Activated effector memory CD4-positive, alpha-beta T cell treated with anti-CD3 and anti-CD28 coated beads, Interleukin-2, amount 50 U/mL, for 16 hours (primary cell): ENCODE results near the gene LANCL3.
"Not testable (repeated sequence)": the region's sequence is repeated elsewhere in the genome, so short reads cannot be mapped to it uniquely, and the experiment has no call there.

Experiments
- DNase-seq: peaks from one replicate; pipeline ENCODE4 v3.0.0-alpha.2; 2020

Gene LANCL3

GRCh38 chrX:37571426-37572107 lies at the start of gene LANCL3:
Gene LANCL3, plus strand, starts transcription at chrX:37571661. Its CDS starts 210 bp downstream, at chrX:37571871.
- peak; percentile 61 for DNase-seq

DNA sequence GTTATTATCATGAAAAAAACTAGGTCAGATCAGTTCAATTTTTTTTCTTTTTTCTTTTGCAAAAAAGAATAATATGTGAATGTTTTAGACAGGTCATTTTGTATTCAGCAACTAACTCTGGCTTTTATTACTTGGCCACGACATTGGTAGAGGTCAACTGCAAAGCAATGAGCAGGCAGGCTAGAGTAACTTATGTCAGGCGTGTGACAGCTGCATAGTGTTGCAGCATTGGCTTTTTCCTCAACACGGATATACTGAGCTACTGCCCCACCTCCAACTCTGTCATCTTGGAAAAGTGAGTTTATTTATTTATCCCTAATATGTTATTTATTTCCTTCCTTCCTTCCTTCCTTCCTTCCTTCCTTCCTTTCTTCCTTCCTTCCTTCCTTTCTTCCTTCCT lies 47.8 kb upstream of the LANCL3 start:
- not testable (repeated sequence) for DNase-seq

DNA sequence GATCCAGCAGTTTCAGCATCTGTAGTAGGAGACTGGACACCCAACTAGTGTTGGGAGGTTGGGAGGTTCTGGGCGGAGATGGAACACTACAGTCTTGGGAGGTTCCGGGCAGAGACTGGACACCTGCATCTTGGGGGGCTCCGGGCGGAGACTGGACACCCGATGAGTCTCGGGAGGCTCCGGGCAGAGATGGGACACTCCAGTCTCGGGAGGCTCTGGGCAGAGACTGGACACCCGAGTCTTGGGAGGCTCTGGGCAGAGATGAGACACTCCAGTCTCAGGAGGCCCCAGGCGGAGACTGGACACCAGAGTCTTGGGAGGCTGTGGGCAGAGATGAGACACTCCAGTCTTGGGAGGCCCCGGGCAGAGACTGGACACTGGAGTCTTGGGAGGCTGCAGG lies 29.5 kb upstream of the LANCL3 start:
- DNase-seq: no peak

- DNase-seq: no peak
Observed at GRCh38 chrX:37542791-37543190, 28.7 kb upstream of the LANCL3 start.

DNA sequence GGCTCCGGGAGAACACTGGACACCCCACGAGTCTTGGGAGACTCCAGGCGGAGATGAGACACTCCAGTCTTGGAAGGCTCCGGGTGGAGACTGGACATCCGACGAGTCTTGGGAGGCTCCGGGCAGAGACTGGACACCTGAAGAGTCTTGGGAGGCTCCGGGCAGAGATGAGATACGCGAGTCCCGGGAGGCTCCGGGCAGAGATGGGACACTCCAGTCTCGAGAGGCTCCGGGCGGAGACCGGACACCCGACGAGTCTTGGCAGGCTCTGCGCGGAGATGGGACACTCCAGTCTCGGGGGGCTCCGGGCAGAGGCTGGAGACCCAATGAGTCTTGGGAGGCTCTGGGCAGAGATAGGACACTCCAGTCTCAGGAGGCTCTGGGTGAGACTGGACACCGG lies 28.1 kb upstream of the LANCL3 start:
- DNase-seq: no peak

DNA sequence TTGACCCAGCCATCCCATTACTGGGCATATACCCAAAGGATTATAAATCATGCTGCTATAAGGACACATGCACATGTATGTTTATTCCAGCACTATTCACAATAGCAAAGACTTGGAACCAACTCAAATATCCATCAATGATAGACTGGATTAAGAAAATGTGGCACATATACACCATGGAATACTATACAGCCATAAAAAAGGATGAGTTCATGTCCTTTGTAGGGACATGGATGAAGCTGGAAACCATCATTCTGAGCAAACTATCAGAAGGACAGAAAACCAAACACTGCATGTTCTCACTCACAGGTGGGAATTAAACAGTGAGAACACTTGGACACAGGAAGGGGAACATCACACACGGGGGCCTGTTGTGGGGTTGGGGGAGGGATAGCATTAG lies 26.9 kb upstream of the LANCL3 start:
- DNase-seq: not testable (repeated sequence)

- no peak for DNase-seq
Observed at GRCh38 chrX:37545066-37545465, 26.4 kb upstream of the LANCL3 start.

DNA sequence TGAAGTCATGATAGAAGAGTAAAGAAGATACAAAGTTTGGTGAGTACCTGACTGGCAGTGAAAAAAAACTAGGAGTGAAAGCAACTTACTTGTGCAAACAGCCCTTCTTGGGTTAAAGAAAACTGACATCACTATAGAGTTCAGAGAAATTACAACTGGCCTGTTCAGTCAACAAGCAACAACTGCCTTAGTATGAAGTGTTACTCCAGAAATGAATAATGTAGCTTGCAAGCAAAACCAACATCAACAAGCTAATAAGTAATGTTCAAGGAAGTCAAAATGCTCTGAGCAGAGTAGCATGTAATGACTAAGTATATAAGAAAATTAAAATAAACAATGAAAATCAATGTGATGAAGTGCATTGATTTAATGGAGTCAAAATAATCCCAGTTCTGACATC lies 21.8 kb upstream of the LANCL3 start:
- not testable (repeated sequence) for DNase-seq

DNA sequence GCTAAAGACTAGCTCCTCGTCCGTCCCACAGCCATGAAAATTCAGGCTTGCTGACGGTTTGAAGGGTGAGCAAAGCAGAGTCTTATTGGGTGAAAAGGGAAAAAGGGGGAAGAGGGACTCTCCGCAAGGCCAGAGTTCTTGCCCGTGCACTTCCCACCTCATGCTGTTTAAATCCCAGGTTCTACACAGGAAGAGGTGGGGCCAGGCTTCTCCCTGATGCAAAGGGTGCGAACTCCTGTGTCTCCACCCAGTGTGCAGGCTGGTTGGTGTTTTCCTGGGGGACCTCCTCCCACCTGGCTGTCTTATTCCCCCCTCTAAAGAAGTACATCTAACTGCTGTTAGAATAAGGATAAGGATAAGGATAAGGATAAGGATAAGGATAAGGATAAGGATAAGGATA lies 18.0 kb upstream of the LANCL3 start:
- DNase-seq: no peak

- DNase-seq: not testable (repeated sequence)
Observed at GRCh38 chrX:37565254-37565653, 6.2 kb upstream of the LANCL3 start.

DNA sequence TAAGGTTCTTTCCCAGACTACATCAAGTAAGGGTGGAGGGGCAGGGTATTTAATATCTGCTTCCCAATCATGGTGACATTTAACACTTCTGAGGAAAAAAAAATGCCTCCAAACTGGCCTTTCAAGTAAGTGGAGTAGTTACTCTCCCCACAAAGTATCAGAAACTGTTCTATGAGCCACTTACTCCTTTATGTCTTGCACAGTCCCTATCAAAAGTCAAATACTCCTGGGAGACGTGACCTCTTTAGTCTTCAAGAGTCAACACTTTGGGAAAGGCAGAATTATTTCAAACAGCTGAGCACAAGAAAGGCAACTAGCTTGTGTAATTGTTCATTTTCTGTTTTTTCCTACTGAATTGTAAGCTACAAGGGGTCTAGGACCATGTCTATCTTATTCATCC lies 1.1 kb upstream of the LANCL3 start:
- not testable (repeated sequence) for DNase-seq

GRCh38 chrX:37572108-37572587 lies 687 bp downstream of the LANCL3 start:
- DNase-seq: not testable (repeated sequence)

GRCh38 chrX:37573121-37573520 lies 1.7 kb downstream of the LANCL3 start:
- DNase-seq: not testable (repeated sequence)

DNA sequence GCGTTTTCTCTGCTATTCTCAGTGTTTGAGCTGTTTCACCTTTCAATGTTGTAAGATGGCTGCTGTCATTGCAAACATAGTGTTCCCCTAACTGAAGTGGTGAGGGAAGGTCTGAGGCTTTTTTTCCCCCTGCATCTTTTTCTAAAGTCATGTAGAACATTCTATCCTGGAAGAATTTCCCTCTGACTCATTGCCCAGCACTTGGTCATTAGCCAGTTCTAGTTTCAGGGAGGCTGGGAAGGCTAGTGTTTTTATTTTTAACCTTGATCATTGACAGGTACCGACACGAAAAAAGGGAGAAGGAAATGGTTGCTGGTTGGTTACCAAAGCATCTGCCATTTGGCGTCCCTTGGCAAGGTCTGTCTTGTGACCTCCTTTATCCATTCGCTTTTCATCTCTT lies 6.6 kb downstream of the LANCL3 start:
- DNase-seq: no peak

GRCh38 chrX:37580080-37580479 lies 8.6 kb downstream of the LANCL3 start:
- DNase-seq: no peak

DNA sequence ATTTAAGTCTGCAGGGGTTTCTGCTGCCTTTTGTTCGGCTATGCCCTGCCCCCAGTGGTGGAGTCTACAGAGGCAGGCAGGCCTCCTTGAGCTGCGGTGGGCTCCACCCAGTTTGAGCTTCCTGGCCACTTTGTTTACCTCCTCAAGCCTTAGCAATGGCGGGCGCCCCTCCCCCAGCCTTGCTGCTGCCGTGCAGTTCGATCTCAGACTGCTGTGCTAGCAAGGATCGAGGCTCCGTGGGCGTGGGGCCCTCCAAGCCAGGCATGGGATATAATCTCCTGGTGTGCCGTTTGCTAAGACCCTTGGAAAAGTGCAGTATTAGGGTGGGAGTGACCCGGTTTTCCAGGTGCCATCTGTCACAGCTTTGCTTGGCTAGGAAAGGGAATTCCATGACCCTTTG lies 15.9 kb downstream of the LANCL3 start:
- DNase-seq: not testable (repeated sequence)

DNA sequence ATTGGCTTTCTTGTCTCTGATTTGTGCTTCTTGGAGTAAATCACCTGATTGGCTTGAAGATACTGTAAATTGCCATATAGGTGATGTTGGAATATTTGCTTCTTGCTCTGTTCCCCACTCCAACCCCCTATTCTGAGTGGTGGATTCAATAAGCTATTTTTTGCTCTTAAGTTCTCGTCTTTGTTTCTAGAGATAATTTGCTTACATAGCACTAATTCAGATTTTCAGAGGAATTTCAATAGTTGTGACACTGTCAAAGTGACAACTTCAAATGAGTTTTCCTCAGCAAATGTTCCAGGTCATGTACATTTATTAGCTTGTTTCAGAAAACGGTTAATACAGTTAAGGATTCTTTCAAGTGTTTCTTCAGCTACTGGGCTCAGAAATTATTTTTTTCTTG lies 18.6 kb downstream of the LANCL3 start:
- no peak for DNase-seq

- DNase-seq: no peak
Observed at GRCh38 chrX:37594755-37595382, 23.4 kb downstream of the LANCL3 start.

DNA sequence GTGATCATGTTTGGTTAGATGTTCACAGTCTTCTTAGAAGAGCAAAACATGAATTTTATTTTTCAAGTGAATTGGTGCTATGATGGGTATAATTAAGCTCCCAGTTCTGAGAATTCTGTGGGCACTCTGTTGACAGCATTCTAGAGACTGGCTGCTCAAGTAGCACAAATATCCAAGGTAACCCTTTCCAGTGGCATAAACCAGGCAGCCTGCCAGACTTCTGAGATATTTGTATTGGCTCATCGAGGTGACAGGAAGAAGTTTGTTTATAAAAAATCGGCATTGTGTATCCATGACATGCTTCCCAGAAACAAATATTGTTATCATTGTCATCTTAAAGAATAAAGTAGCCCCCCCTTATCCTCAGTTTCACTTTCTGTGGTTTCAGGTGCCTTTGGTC lies 28.3 kb downstream of the LANCL3 start:
- DNase-seq: no peak

DNA sequence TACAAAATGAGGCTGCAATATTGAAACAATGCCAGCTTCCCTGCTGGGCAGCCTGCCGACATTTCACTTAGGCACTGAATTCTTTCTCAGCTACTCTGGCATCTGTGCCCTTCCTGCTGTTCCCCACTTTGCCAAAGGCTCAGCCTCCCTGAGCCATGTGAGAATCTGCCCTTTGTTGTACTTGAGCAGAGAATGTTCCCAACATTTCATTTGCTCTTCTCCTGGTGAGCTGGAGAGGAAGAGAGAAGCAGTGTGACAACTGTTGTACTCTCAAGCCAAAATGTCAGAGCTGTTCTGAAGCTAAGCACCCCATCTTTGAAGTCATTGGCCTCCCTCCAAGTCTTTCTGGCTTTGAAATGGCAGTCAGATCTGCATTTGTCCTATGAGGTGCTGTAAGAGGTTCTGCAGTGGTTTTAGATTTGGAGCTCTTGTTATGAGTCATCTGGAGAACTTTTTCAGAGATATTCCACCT lies 32.5 kb downstream of the LANCL3 start:
- no peak for DNase-seq

- DNase-seq: no peak
Observed at GRCh38 chrX:37607243-37607642, 35.8 kb downstream of the LANCL3 start.

GRCh38 chrX:37608156-37608555 lies 36.7 kb downstream of the LANCL3 start:
- no peak for DNase-seq

DNA sequence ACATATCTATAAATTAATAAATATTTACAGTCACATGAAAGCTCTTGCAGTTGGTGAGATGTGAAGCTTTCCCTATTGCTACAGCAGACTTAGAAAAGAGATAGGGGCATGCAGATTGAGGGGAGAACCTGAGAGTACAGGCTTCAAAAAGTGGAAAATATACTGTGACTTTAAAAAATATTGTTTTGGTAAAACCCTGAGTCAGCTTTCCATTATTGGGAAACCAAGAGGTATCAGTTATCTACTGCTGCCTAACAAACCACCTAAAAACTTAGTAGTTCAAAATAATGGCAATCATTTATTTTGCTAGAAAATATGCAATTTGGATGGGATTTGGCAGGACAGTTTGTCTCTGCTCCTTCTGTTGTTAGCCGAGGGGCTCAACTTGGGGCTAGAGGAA lies 38.3 kb downstream of the LANCL3 start:
- DNase-seq: no peak

- DNase-seq: no peak
Observed at GRCh38 chrX:37613933-37614332, 42.5 kb downstream of the LANCL3 start.

- no peak for DNase-seq
Observed at GRCh38 chrX:37627602-37628001, 56.1 kb downstream of the LANCL3 start.
